C4-2B (cell line): ENCODE data around the gene ADARB2.
"Not testable (repeated sequence)": the region's sequence is repeated elsewhere in the genome, so short reads cannot be mapped to it uniquely, and the experiment has no call there.

Source experiments
- H3K27ac ChIP-seq: fragments of 450-650 bp; 2 replicates; pipeline ENCODE4 v1.5.1; 2017
- ZFX ChIP-seq: fragments of 450-650 bp; IDR thresholded peaks from 2 replicates; pipeline ENCODE4 v1.6.1; 2017
- TF ChIP-seq, protein P1 (sequence below): fragments of 450-650 bp; conservative IDR thresholded peaks from 2 replicates; pipeline ENCODE4 v1.5.1; 2017; ENCODE audit warnings: mild to moderate bottlenecking

ADARB2 gene

GRCh38 chr10:1626835-1627234, 110.5 kb downstream of the ADARB2 start:
- no peak overlapping the region for H3K27ac ChIP-seq
- TF ChIP-seq ZFX: no peak
- TF ChIP-seq, protein P1, sequence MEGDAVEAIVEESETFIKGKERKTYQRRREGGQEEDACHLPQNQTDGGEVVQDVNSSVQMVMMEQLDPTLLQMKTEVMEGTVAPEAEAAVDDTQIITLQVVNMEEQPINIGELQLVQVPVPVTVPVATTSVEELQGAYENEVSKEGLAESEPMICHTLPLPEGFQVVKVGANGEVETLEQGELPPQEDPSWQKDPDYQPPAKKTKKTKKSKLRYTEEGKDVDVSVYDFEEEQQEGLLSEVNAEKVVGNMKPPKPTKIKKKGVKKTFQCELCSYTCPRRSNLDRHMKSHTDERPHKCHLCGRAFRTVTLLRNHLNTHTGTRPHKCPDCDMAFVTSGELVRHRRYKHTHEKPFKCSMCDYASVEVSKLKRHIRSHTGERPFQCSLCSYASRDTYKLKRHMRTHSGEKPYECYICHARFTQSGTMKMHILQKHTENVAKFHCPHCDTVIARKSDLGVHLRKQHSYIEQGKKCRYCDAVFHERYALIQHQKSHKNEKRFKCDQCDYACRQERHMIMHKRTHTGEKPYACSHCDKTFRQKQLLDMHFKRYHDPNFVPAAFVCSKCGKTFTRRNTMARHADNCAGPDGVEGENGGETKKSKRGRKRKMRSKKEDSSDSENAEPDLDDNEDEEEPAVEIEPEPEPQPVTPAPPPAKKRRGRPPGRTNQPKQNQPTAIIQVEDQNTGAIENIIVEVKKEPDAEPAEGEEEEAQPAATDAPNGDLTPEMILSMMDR: no peak

GRCh38 chr10:1626410-1626809, 110.9 kb downstream of the ADARB2 start:
- no peak overlapping the region for H3K27ac ChIP-seq
- TF ChIP-seq, protein P1: no peak
- TF ChIP-seq ZFX: no peak

GRCh38 chr10:1625731-1626130, 111.6 kb downstream of the ADARB2 start:
- TF ChIP-seq, protein P1: no peak
- H3K27ac ChIP-seq: no peak overlapping the region

DNA sequence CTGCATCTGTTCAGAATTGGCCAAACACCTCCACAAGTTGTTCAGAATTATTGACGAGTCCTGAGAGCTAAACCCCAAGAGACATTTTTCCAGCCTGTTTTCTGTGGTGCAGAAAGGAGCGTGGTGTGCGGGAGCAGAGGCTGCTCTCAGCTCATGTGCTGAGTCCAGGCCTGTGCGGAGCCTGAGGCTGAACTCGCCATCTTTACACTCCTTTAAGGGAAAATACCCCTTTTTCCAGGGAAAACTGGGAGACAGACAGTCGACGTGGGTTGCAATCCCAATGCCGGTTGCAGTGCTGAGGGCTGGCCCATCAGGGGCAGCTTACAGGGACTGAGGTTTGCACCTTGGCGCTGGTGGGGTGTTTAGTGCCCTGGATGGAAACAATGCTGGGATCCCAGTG, 112.2 kb downstream of the ADARB2 start:
- TF ChIP-seq, protein P1: no peak
- no peak for TF ChIP-seq ZFX
- H3K27ac ChIP-seq: no peak overlapping the region

DNA sequence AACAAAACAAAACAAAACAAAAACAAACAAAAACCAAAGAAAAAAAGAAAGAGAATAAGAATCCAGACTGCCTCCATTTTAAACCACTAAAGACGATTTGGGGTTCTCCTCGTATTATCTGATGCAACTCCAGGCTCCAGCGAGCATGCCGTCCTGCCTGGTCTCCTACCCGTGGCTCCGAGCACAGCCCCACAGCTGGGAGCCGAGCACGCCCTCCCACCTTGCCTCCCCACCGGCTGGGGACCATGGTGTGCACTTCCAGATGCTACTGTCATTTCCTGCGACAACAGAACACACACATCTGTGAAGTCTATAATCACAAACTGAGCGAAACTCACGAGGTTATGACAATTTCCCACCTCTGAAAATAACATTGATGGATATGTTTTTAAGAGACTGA, 113.1 kb downstream of the ADARB2 start:
- TF ChIP-seq ZFX: no peak
- TF ChIP-seq, protein P1: no peak
- no peak overlapping the region for H3K27ac ChIP-seq

DNA sequence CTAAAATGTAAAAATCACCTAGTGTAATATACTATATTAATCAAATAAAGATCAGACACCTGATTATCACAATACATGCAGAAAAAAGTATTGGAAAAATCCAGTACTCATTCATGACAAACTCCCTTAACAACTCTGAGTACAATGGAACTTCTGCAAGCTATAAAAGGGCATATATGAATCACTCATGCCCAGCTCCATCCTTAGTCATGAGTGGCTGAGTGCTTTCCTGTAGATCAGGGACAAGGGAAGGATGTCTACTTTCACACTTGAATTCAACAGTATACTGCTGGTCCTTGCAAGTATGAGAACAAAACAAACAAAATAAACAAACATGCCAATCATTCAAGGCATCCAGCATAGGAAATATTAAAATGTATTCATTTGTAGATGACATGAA, 116.5 kb downstream of the ADARB2 start:
- no peak overlapping the region for H3K27ac ChIP-seq
- TF ChIP-seq, protein P1: no peak
- no peak for TF ChIP-seq ZFX

- H3K27ac ChIP-seq: not testable (repeated sequence)
Measured at GRCh38 chr10:1617376-1618317, 119.7 kb downstream of the ADARB2 start.

DNA sequence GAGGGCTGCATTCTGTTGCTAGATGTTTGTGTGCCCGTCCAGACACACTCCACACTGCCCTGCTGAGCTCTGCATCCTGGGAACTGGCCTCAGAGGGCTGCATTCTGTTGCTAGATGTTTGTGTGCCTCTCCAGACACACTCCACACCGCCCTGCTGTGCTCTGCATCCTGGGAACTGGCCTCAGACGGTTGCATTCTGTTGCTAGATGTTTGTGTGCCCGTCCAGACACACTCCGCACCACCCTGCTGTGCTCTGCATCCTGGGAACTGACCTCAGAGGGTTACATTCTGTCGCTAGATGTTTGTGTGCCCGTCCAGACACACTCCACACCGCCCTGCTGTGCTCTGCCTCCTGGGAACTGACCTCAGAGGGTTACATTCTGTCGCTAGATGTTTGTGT, 120.6 kb downstream of the ADARB2 start:
- not testable (repeated sequence) for H3K27ac ChIP-seq
